Retinal pigment epithelial cell (primary cell): ENCODE measurements around the gene GID8.

ENCODE experiments used
- DNase-seq: peaks from one replicate; pipeline ENCODE4 v3.0.0-alpha.2; 2010; ENCODE audit warnings: low read depth
- H3K4me3 ChIP-seq: 2 replicates; pipeline ENCODE4 v1.5.1; 2011; ENCODE audit warnings: mild to moderate bottlenecking, low read length, control low read depth, moderate library complexity
- CTCF ChIP-seq: conservative IDR thresholded peaks from 2 replicates; pipeline ENCODE4 v1.5.1; 2011; ENCODE audit warnings: low read depth, low read length, control low read depth, inconsistent platforms

GID8 gene

GRCh38 chr20:62910217-62910766 lies 27.7 kb upstream of the GID8 start:
- TF ChIP-seq CTCF: no peak
- no peak for DNase-seq
- no peak overlapping the region for H3K4me3 ChIP-seq

- no peak overlapping the region for H3K4me3 ChIP-seq
- no peak for TF ChIP-seq CTCF
- DNase-seq: no peak
These were observed 27.0 kb upstream of the GID8 start for GRCh38 chr20:62910777-62911497.

- TF ChIP-seq CTCF: no peak
- no peak overlapping the region for H3K4me3 ChIP-seq
- no peak for DNase-seq
These were observed 26.2 kb upstream of the GID8 start for GRCh38 chr20:62911701-62912280.

GRCh38 chr20:62913043-62913630 lies 24.8 kb upstream of the GID8 start:
- no peak overlapping the region for H3K4me3 ChIP-seq
- no peak for TF ChIP-seq CTCF
- DNase-seq: no peak

- H3K4me3 ChIP-seq: no peak overlapping the region
- no peak for DNase-seq
- TF ChIP-seq CTCF: no peak
These were observed 23.5 kb upstream of the GID8 start for GRCh38 chr20:62914436-62914835.

GRCh38 chr20:62914970-62915457 lies 22.9 kb upstream of the GID8 start:
- no peak for DNase-seq
- no peak for TF ChIP-seq CTCF
- no peak overlapping the region for H3K4me3 ChIP-seq
